GM18909 (cell line): ENCODE measurements around the gene TRMT61A.
"Not testable (repeated sequence)": the region's sequence is repeated elsewhere in the genome, so short reads cannot be mapped to it uniquely, and the experiment has no call there.

Source experiments
- ATAC-seq: cut with Tn5 transposase; IDR thresholded peaks from one replicate; pipeline ENCODE4 v1.9.1; 2021; ENCODE audit warnings: mild to moderate bottlenecking; ENCODE audit not compliant: unreplicated experiment, poor library complexity

Gene TRMT61A

DNA sequence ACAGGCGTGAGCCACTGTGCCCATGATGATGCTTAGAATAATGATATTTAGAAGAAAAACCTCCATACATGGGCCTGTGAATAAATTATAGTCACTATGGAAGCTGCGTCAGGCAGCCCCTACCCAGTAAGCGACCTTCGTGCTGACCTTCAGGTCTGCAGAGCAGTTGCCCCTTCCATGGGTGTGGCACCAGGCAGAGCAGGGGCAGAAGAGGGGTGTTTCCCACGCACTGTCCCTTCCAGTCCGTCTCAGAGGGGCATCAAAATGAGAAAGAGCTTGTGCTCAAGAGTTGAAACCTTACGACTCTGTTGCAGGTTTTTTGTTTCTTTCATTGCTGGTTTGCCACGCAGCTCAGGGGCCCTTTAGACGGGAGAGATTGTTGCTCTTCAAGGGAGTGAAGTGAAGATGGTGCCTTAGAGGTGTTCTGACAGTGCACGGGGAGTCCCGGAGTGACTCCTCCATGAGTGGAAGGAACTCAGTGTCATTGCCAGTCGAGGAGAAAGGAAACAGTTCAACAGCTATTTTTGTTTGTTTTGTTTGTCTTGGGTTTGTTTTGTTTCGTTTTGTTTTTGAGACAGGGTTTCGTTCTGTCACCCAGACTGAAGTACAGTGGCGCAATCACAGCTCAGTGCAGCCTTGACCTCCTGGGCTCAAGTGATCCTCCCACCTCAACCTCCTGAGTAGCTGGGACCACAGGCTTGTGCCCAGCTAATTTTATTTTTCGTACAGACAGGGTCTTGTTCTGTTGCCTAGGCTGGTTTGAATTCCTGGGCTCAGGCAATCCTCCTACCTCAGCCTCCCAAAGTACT, 20.3 kb upstream of the TRMT61A start:
- no peak for ATAC-seq

DNA sequence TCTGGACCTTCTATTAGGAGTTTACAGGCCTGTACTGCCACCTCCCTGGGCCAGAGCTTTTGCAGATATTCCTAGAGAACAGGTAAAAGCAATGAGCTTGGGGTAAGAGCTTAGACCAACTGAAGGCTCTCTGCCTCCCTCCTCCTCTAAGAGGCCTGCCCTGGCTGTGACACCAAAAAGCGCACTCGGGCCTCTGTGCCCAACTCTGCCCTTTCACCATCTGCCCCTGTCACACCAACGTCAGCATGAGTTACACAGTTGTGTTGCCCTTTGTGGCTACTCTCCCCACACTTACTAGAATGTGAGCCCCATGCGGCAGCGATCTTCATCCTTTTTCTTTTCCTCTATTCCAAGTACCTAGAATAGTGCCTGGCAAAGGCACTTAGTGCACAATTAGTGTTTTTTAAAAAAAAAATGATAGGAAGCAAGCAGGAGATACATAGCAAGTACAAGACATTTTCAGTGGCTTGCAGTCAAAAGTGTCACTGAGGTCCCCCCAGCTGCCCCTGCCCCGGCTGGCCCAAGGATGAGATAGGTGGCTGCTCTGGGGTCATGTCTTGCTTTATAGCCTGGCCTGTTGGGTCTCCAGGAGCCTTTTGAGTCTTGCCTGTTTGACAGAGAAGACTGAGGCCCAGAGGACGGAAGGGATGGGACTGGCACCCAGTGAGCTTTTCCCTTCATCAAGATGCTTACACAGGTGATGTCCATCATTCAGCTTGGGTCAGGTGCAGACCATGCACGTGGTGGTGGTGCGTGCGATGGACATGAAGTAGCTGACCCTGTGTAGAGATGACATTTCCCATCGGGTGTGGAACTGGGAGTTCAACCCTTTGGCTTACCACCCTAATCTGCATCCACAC, 18.9 kb upstream of the TRMT61A start:
- ATAC-seq = no peak

DNA sequence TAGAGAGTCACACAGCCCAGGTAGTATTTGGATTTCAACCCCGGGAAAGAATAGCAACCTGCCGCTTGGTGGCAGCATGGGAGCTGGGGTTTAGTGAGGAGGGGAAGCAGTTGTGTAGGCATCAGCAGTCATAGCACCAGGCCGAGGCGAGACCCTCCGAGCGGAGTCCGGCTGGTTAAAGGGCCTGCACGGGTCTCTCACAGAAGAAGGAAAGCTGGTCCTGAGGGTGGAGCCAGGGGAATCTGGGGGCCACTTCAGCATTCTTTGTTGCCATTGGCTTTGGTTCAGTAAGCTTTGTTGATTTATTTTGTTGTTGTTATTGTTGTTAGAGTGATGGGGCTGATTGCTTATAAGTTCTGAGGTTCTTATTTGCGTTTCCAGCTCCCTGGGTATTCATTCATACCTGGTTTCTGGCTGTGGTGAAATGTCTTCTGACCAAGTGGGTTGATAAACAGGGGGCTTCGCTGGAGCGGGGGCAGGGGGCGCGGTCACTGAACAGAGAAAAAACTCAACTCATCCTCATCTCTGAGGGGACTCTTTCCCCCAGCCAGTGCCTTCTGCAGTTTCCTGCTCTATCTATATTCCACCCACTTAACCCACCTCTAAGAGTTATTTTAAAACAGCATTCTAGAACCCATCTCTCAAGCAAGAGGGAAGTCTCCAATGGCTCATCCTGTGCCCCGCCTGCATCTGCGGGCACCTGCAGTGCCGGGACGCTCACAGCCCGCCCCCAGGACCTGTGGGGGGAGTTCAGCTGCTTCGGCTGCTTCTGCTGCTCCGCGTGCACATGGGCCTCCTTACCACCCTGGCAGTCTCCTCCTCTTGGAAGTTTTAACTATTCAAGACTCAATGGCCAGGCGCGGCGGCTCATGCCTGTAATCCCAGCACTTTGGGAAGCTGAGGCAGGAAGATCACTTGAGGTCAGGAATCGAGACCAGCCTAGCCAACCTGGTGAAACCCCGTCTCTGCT, 18.0 kb upstream of the TRMT61A start:
- ATAC-seq = no peak

DNA sequence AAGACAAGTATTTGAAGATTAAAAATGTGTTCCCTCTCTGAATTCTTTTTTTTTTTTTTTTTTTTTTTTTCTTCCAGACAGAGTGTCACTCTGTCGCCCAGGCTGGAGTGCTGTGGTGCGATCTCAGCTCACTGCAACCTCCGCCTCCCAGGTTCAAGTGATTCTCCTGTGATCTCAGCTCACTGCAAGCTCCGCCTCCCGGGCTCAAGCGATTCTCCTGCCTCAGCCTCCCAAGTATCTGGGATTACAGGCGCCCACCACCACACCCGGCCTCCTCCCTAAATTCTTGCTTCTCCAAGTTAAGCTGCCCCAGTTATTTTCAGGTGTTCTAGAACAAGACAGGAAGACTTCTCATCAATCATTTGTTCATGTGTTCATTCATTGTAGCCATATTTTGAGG, 16.8 kb upstream of the TRMT61A start:
- not testable (repeated sequence) for ATAC-seq

DNA sequence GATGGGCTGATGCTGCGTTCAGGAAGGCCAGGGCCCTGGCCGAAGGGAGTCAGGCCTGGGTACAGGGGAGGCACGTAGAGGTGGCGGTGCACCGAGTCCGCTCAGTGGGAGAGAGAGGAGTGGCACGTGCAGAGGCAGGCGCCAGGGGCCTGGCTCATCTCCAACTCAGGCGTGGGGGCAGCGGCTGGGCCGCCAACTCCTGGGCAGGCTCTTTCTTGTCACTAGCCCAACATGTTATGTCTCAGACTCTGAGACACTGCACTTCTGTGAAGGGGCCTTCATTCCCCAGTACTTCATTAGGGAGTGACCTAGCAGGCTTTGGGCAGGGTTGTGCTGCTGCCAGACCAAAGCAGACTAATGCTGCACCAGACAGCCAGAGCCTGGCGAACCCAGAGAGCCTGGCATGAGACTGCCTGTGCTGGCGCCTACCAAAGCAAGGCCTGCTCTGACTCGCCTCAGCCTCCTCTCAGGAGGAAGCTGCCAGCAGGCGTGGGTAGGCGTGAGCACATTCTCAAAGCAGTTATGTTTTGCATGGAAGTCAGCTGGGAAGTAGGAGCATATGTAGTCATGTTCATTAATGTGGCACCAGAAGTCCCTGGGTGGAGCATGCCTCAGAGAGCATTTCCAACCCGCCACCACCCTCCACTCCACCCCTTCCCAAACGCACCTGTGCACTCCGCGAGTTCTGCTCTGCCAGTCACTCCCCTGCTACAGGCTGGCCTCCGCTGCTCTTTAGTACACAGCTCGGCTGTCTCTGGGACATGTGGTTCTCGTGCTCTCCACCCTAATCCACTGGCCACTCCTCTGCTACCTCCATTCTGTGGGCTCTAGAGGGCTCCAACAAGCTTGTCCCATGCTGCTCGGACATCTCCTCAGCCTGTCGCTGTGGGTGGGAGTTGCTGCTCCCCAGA, 16.0 kb upstream of the TRMT61A start:
- ATAC-seq = no peak

DNA sequence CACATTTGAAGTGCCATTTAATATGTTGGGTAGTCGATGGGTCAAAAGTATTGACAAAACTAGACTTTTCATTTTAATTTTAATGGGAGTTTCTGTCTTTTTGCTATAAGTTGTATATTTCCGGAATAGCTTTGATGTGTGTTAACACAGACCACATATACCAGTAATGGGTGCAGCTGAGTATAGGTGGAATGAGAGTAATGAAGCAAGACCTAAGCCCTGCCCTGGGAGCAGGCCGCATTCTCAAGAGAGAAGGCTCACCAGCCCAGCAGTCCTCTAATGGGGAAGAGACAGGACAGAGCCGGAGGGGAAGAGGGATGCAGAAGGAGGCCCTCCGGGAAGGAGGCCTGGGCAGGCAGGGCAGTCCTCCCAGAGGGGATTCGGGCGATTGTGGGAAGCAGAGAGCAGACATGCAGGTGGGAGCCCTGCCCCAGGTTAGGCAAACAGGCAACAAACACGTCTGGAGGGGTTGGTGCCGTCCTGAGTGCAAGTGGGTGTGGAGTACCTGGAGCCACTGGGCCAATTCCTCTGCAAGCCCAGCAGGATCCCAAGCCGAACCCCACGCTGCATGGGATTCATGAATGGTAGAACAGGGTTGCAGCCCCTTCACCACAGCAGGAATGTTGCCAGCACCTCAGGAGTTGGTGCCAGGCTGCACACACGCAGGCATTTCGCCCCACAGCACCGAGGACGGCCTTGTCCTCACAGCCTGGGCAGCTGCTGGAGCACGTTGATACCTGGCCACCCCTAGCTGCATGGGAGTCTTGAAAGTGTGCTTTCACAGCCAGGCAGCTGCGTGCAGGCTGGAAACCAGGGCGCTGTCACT, 14.2 kb upstream of the TRMT61A start:
- ATAC-seq = no peak

DNA sequence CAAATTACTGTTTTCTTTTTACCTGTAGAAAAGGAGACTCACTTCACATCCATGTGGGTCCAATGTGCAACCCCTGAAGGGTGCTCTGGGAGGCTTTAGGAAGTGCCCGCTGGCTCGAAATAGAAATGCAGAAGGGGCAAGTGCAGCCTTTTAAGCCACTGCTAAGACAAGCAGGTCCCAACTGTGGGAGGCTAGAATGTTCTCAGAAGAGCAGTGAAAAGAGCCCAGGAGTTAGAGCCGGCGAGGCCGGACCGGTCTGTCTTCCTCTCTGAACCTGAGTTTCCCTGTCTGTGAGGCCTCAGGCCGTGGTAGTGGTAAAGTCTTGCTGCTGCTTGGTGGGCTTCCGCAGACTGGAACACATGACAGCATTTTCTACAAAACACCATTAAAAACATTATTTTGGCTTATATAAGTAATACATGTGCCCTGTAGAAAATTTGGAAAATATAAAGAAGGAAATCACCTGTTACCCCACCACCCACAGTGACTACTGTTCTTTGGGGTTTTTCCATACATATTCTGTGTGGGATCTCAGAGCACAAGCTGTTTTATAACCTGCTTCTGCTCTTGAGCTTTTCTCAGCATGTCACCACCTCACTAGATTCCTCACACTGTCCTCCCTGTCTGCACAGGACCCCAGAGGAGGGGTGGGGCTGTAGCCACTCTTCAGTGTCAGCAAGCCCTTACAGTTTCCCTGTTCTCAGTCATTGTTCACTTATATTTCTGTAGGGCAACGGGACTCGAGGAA, 12.4 kb upstream of the TRMT61A start:
- ATAC-seq = no peak

DNA sequence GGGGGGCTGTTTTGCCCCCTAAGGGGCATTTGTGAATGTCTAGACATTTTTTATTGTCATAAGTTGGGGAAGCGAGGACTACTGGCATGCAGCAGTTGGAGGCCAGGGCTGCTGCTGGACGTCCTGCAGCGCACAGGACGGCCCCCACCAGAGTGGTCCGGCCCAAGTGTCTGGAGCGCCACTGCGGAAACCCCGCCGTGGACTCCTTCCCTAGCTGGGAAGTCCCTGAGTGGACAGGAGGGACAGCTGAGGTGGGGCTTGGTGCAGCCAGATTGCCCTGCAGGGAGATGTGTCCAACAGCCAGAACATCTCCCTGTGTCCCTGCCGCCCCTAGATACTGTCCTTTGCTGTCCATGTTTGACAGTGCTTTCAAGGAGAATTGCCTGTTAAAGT, 11.8 kb upstream of the TRMT61A start:
- ATAC-seq = no peak

DNA sequence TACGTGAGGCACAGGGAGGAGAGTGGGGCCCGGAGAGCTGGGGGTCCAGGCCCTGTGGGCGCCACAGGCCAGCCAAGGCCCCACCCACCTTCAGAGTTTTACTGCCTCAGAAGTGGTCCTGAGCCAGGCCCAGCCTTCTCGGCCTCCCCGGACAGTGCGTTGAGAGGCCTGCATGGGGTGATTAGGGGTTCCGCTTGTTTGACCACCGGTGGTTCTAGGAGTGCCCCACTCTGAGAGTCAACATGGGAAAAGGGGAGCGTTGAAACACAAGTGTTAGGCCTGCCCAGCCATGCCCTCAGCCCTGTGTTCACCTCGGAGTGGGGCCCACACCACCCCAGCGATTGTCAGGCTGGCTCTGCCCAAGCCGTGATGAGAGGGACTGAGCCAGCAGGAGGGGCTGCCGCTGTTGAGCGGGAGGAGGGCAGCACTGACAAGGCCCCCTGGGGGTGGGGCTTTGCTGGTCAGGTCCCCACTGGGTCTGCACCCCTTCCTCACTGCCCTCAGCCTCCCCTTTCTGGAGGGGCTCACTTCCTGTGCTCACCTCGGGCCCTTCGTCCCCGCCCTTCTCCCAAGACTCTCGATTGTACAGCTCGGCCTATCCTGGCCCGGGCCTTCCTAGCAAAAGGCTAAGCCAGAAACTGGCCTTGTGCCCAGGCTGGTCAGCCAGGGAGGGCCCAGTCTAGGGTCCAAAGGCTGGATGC, 11.1 kb upstream of the TRMT61A start:
- ATAC-seq = no peak

DNA sequence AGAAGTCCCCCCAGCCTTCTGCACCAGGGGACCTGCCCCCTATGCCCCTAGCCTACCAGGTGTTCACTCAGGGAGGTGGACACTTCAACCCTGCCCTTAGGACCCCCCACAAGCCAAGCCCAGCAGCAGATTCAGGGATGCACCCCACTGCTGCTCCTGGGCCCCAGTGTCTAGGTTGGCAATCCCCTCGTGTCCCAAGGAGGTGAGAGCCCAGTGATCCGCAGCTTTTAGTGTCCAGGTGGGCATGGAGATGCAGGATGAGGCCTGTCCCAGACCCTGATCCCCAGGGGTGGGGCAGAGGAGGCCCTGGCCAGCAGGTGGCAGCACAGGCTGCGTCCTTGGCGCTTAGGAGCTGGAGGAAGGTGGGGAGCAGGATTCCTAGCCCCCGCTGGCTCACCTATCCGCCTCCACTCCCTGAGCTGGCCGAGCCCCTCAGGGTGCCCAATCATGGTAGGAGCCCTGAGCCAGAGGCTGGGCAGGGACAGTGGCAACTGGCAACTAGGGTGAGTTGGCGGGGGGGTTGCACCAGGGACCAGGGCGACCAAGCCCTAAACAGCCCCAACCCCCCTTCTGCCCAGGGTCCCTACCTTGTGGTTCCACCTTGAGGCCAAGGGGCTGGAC, 10.5 kb upstream of the TRMT61A start:
- no peak for ATAC-seq

DNA sequence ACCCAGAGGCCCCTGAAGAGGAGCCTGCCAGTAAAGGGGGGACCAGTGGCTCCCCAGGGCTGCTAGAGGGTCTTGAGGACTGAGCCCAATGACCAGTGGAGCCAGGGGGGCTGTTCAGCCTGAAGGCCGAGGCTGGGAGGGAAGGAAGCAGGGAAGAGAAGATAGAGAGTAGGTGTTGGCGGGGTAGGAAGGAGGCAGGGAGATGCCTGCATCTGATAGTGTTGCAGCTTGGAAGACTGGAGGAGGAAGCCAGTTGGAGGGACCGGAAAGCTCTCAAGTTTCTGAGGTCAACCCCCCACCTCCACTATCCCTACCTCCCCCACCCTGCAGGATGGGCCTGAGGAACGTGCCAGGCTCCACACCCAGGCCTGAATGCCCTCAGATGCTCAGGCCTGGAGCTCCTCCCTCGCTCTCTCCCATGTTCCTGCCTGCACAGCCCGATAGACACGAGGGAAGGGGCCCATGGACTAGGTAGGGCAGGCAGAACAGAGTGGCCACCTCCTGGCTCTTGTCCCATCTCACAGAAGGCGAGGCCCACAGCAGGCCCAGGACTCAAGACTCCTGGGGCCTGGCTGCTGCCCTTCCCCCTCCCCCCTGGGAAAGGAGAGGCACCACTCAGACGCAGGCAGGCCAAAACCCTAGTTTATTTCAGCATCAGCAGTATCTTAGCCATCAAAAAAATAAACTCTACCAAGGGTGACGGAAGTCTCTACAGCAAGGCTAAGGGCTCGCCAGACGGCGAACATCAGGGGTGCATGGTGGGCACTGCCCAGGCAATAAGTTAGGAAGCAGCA, 9.8 kb upstream of the TRMT61A start:
- ATAC-seq = no peak

DNA sequence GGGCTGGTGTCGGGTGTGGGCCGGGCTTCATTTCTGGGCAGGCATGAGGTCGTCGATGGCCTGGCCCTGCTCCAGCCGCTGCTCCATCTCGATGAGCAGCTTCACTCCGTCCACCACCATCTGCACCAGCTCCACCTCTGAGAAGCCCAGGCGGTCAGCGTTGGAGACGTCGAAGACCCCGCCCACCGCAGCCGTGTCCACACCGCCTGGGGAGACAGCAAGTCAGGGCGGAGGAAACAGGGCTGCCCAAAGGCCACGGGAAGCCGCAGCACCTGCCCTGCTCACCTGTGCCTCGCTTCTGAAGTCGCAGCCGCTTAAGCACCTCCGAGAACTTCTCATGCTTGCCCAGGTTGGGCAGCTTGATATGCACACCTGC, 9.2 kb upstream of the TRMT61A start:
- no peak for ATAC-seq

DNA sequence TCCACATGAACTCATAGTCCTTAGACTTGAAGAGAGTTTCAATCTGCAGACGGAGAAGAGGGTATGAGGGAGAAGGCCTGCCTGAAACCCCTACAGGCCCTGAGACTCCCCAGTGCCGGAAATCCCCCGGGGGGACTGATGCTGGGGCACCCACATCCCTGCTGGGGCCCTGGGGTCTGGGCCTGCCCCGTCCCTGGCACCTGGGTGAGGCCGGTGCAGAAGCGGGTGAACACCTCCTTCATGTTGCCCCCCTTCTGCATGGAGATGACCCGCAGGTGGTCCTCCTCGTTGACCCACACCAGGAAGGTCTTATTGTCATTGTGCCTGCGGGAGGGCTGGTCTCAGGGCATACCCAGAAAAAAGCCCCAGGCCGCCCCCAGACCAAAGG, 8.7 kb upstream of the TRMT61A start:
- no peak for ATAC-seq

DNA sequence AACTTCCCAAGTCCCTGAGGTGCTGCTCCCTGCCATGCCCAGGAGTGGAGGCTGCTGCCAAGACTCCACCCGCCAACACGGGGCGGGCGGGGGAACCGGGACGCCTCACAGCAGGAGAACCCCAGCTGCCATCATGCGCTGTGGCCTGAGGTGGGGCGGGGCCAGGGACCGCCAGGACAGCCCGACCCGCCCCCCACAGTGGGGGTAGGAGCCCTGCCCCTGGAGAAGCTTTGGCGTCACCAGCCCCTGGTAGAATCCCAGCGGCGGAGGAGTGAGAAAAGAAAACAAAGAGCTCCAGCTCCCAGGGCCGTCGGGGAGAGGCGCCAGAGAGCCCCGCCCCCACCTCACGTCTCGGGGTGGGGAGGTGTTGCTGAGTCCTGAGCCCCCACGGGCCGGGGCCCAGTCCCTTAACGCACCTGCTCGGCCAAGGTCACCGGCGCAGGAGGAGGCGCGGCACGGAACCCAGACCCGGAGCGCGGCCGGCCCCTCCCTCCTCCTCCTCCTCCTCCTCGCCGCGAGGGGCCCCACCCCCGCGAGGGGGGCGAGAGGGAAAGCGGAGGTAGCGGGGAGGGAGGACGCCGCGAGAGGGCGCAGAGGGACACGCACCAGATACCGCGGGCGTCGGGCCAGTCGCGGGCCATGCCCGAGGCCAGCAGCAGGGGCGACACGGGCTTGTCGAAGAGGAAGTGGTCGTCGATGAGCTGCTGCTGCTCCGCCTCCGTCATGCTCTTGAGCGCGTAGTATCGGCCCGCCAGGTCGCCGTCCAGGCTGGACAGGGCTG, 8.1 kb upstream of the TRMT61A start:
- ATAC-seq = peak; percentile 38

DNA sequence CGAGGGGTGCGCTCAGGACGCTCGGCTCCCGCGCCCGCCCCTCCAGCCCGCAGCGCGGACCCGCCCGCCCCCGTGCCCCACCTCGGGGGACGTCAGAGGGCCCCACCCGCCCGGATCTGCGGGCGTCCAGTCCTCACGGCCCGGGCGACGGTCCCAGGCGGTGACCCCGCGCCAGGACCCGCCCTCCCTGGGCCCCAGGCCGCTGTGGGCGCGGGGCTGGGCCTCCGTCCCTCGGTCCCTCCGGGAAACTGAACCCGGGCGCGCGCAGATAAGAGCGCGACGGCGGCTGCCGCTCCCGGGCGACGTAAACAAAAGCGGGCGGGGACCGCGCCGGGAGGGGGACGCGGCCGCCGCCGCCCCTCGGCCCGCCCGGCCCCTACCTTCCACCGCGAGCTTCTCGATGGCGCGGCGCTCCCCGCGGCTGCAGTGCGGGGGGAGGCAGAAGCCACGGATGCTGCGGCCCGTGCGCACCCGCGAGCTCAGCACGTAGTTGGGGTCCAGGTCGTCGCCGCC, 7.5 kb upstream of the TRMT61A start:
- ATAC-seq = peak; percentile 5
